ENCODE measurements around the gene MMRN1. TPM values are rescaled to one million over a fixed set of nuclear protein-coding genes. Genes with fewer than 3 reads are reported as not detected.

Gene MMRN1
- total RNA-seq, 1 experiment from 2014 or later: not detected

- H3K4me3 ChIP-seq: no peak overlapping the region
- peaks cover 10% of the 10 kb centered on the region; the same call in 1 of the 2 replicates for H3K4me1 ChIP-seq (replicated peaks)
- no peaks in the 10 kb centered on the region for H3K36me3 ChIP-seq
- no peaks in the 10 kb centered on the region for H3K9me3 ChIP-seq (replicated peaks)
- no peak overlapping the region for H3K27ac ChIP-seq
- DNase-seq (ENCODE audit: low read depth in 1 of 2, low spot score in 2 of 2): no peak
- H3K27me3 ChIP-seq (replicated peaks): peaks cover 10% of the 10 kb centered on the region; the same call in 1 of the 2 replicates
These were observed 102.6 kb downstream of the MMRN1 start for GRCh38 chr4:89997171-89997704.

- Histone ChIP-seq H3K36me3 (no peaks in the 10 kb centered on the region), H3K27me3 (replicated peaks) (peaks cover 10% of the 10 kb centered on the region; the same call in 1 of the 2 replicates), H3K4me1 (replicated peaks) (peaks cover 10% of the 10 kb centered on the region; the same call in 1 of the 2 replicates), H3K27ac (no peak overlapping the region), H3K9me3 (replicated peaks) (no peaks in the 10 kb centered on the region), H3K4me3 (no peak overlapping the region)
- no peak for DNase-seq (ENCODE audit: low read depth in 1 of 2, low spot score in 2 of 2)
These were observed 103.9 kb downstream of the MMRN1 start for GRCh38 chr4:89998469-89999011.

- no peak for DNase-seq (ENCODE audit: low read depth in 1 of 2, low spot score in 2 of 2)
- H3K27me3 ChIP-seq (replicated peaks): 0 out of 2 replicates have a peak, but pooled peaks cover 10% of the 10 kb centered on the region
- H3K27ac ChIP-seq: no peak overlapping the region
- no peaks in the 10 kb centered on the region for H3K36me3 ChIP-seq
- no peaks in the 10 kb centered on the region for H3K9me3 ChIP-seq (replicated peaks)
- H3K4me1 ChIP-seq (replicated peaks): no peaks in the 10 kb centered on the region
- no peak overlapping the region for H3K4me3 ChIP-seq
These were observed 106.4 kb downstream of the MMRN1 start for GRCh38 chr4:90001023-90001422.

GRCh38 chr4:90002441-90003062 is 107.9 kb downstream of the MMRN1 start:
- Histone ChIP-seq H3K4me3 (no peak overlapping the region), H3K27ac (no peak overlapping the region), H3K4me1 (replicated peaks) (no peaks in the 10 kb centered on the region), H3K9me3 (replicated peaks) (no peaks in the 10 kb centered on the region), H3K36me3 (no peaks in the 10 kb centered on the region), H3K27me3 (replicated peaks) (0 out of 2 replicates have a peak, but pooled peaks cover 6% of the 10 kb centered on the region)
- no peak for DNase-seq (ENCODE audit: low read depth in 1 of 2, low spot score in 2 of 2)

Other genes starting within 250 kb of the MMRN1 start
- 14.3 and 19.3 TPM in 2 replicates for gene SNCA, start 57.7 kb upstream of the MMRN1 start, total RNA-seq (2014; rRNA removed; shearing (Covaris generic))
- gene CCSER1, start 232.5 kb downstream of the MMRN1 start, total RNA-seq (2014; rRNA removed; shearing (Covaris generic)): not detected in 2 replicates